ENCODE results near the gene PTPN5. TPM values are rescaled to one million over a fixed set of nuclear protein-coding genes. Genes with fewer than 3 reads are reported as not detected.

The PTPN5 gene
- polyA plus RNA-seq, 3 donors: not detected

GRCh38 chr11:18785411-18785810, 6.2 kb downstream of the PTPN5 start:
- H3K9ac ChIP-seq (ENCODE audit: insufficient read depth, low read length, poor library complexity, severe bottlenecking): no peak overlapping the region
- no peaks in the 10 kb centered on the region for H3K9me3 ChIP-seq (replicated peaks in 1 of 2; ENCODE audit: control insufficient read depth in 1 of 2, insufficient read depth in 1 of 2, low read length in 2 of 2)
- H3K79me2 ChIP-seq (ENCODE audit: insufficient read depth, low read length): no peaks in the 10 kb centered on the region
- H3K27ac ChIP-seq (ENCODE audit: low read depth in 1 of 2, low read length in 2 of 2): no peak overlapping the region
- Mint-ChIP-seq H3K4me3 (no peak overlapping the region), H3K9me3 (no peaks in the 10 kb centered on the region), H3K27ac (no peak overlapping the region), H3K4me1 (no peaks in the 10 kb centered on the region), H3K27me3 (ENCODE audit: low read depth in 3 of 3) (peaks cover 23 to 28% (median 26%) of the 10 kb centered on the region in 3 donors), H3K36me3 (no peaks in the 10 kb centered on the region)
- no peaks in the 10 kb centered on the region for H4K20me1 ChIP-seq (ENCODE audit: insufficient read depth, low read length)
- intact Hi-C loops (cut with micrococcal nuclease): no loop called here
- H3K4me2 ChIP-seq (replicated peaks; ENCODE audit: extremely low read depth, low read length, poor library complexity, severe bottlenecking): no peak overlapping the region
- H3K4me1 ChIP-seq (ENCODE audit: control insufficient read depth in 1 of 2, insufficient read depth in 2 of 2, low read length in 2 of 2): no peaks in the 10 kb centered on the region
- no peak for TF ChIP-seq CTCF (IDR thresholded peaks at IDR 0.05)
- no peak for DNase-seq
- H3K4me3 ChIP-seq (replicated peaks in 1 of 3; ENCODE audit: low read depth in 2 of 3, low read length in 3 of 3): no peak overlapping the region
- H2AFZ ChIP-seq (ENCODE audit: insufficient read depth, low read depth, low read length, poor library complexity, severe bottlenecking): no peak overlapping the region
- peaks cover 7 to 13% of the 10 kb centered on the region in 2 donors for H3K27me3 ChIP-seq (ENCODE audit: control insufficient read depth in 2 of 2, insufficient read depth in 2 of 2, low read length in 2 of 2)
- H3K36me3 ChIP-seq (replicated peaks in 1 of 2; ENCODE audit: control insufficient read depth in 1 of 2, insufficient read depth in 2 of 2, low read length in 2 of 2): no peaks in the 10 kb centered on the region
- 100% methylated on average over 2 of the region's 4 CpGs for WGBS (ENCODE audit: insufficient coverage)

GRCh38 chr11:18780896-18781295, 10.7 kb downstream of the PTPN5 start:
- no peaks in the 10 kb centered on the region for H3K36me3 ChIP-seq (replicated peaks in 1 of 2; ENCODE audit: control insufficient read depth in 1 of 2, insufficient read depth in 2 of 2, low read length in 2 of 2)
- Mint-ChIP-seq H3K4me1 (no peaks in the 10 kb centered on the region), H3K27me3 (ENCODE audit: low read depth in 3 of 3) (peaks cover 2 to 8% (median 8%) of the 10 kb centered on the region in 3 donors), H3K36me3 (no peaks in the 10 kb centered on the region), H3K4me3 (no peak overlapping the region), H3K27ac (no peak overlapping the region), H3K9me3 (peaks cover 0 to 3% (median 0%) of the 10 kb centered on the region in 7 donors)
- no peaks in the 10 kb centered on the region for H4K20me1 ChIP-seq (ENCODE audit: insufficient read depth, low read length)
- H3K4me3 ChIP-seq (replicated peaks in 1 of 3; ENCODE audit: low read depth in 2 of 3, low read length in 3 of 3): no peak overlapping the region
- no peak for TF ChIP-seq CTCF (IDR thresholded peaks at IDR 0.05)
- 89% methylated on average over 1 of the region's 6 CpGs for WGBS (ENCODE audit: insufficient coverage)
- H3K79me2 ChIP-seq (ENCODE audit: insufficient read depth, low read length): no peaks in the 10 kb centered on the region
- H3K27me3 ChIP-seq (ENCODE audit: control insufficient read depth in 2 of 2, insufficient read depth in 2 of 2, low read length in 2 of 2): no peaks in the 10 kb centered on the region
- DNase-seq: no peak
- H3K4me1 ChIP-seq (ENCODE audit: control insufficient read depth in 1 of 2, insufficient read depth in 2 of 2, low read length in 2 of 2): no peaks in the 10 kb centered on the region
- H3K9ac ChIP-seq (ENCODE audit: insufficient read depth, low read length, poor library complexity, severe bottlenecking): no peak overlapping the region
- no peak overlapping the region for H2AFZ ChIP-seq (ENCODE audit: insufficient read depth, low read depth, low read length, poor library complexity, severe bottlenecking)
- no peak overlapping the region for H3K27ac ChIP-seq (ENCODE audit: low read depth in 1 of 2, low read length in 2 of 2)
- H3K9me3 ChIP-seq (replicated peaks in 1 of 2; ENCODE audit: control insufficient read depth in 1 of 2, insufficient read depth in 1 of 2, low read length in 2 of 2): no peaks in the 10 kb centered on the region
- intact Hi-C loops (cut with micrococcal nuclease): no loop called here
- H3K4me2 ChIP-seq (replicated peaks; ENCODE audit: extremely low read depth, low read length, poor library complexity, severe bottlenecking): no peak overlapping the region
